Panc1 (cell line): ENCODE data around the gene ZFP62.

ENCODE experiments used
- CTCF ChIP-seq: fragments of 450-650 bp; IDR thresholded peaks from 2 replicates; pipeline ENCODE4 v1.5.1; 2017; ENCODE audit warnings: mild to moderate bottlenecking
- POLR2AphosphoS5 ChIP-seq: IDR thresholded peaks from 2 replicates; pipeline ENCODE4 v1.6.1; 2012; ENCODE audit warnings: mild to moderate bottlenecking, low read depth, low read length, moderate library complexity
- REST ChIP-seq, 2 experiments: IDR thresholded peaks; 2 replicates each; pipeline ENCODE4 v1.6.1; 2011 to 2012; ENCODE audit warnings: low read depth in 2 of 2, control low read depth in 1 of 2, low read length in 1 of 2, mild to moderate bottlenecking in 1 of 2, moderate library complexity in 1 of 2; ENCODE audit not compliant: insufficient read depth in 1 of 2
- SIN3A ChIP-seq: IDR thresholded peaks from 2 replicates; pipeline ENCODE4 v1.6.1; 2012; ENCODE audit warnings: low read depth, mild to moderate bottlenecking, low read length, moderate library complexity, borderline replicate concordance; ENCODE audit not compliant: insufficient read depth
- TCF7L2 ChIP-seq: IDR thresholded peaks from 2 replicates; pipeline ENCODE4 v1.6.1; 2011; ENCODE audit warnings: mild to moderate bottlenecking, low read depth, low read length, inconsistent platforms

GRCh38 chr5:180865981-180866695 lies 5.1 kb upstream of the ZFP62 start:
- TF ChIP-seq CTCF (no peak), POLR2AphosphoS5 (no peak), SIN3A (no peak), REST (IDR thresholded peaks at IDR 0.05; ENCODE audit: insufficient read depth in 1 of 2, low read depth in 2 of 2, low read length in 1 of 2) (no peak), TCF7L2 (no peak)
